NCI-H1694 treated with DMSO at 0.1 percent for 48 hours (cell line): ENCODE data around the gene ATP5F1C.
A peak's percentile ranks its signal among the peaks of the same experiment; 100 is the strongest.
"Not testable (repeated sequence)": the region's sequence is repeated elsewhere in the genome, so short reads cannot be mapped to it uniquely, and the experiment has no call there.

ENCODE experiments used
- DNase-seq: peaks from one replicate; lab custom pipeline; 2025; lab: John Stamatoyannopoulos, UW

ATP5F1C gene

DNA sequence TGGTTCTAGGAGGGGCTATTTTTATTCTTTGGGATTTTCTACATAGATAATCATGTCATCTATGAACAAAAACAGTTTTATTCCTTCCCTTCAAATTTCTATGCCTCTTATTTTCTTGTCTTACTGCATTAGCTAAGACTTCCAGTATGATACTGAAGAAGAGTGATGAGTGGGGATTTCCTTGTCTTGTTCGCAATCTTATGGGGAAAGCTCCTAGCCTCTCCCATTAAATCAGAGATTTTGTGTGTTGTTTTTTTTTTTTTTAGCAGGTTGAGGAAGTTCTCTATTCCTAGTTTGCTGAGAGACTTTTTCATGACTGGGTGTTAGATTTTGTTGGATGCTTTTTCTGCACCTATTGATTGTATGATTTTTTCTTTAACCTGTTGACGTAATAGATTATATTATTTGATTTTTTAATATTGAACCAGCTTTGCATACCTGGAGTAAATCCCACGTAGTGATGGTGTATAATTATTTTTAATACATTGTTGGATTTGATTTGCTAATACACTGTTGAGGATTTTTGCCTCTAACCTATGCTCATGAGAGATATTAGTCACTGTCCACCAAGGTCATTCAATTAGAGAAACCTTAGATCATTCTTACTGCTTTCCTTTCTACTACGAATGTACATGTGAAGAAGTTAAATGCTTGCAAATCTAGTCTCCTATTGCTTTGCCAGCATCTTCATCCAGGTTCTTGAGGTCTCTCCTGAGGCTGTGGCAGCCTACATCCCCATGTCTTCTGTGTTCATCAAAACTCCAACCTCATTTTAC is 6.5 kb downstream of the ATP5F1C start:
- no peak for DNase-seq

DNA sequence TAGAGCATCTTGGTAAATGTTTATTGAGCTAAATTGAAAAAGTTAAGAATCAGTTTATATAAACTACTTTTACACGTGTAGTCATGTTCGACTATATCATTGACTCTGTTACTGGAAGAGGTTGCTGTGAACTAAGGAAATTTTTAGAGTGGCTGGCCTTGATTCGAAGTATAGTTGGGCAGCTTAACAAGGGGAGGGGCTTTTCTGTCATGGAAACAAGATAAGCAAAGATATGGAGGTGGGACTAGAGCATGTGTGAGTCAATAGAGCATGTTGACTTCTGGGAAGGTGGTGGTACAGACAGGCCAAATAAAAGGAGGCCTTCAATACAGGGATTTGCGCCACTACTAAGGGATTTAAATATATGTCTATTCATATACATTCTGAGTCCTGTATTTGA is 7.6 kb downstream of the ATP5F1C start:
- no peak for DNase-seq

DNA sequence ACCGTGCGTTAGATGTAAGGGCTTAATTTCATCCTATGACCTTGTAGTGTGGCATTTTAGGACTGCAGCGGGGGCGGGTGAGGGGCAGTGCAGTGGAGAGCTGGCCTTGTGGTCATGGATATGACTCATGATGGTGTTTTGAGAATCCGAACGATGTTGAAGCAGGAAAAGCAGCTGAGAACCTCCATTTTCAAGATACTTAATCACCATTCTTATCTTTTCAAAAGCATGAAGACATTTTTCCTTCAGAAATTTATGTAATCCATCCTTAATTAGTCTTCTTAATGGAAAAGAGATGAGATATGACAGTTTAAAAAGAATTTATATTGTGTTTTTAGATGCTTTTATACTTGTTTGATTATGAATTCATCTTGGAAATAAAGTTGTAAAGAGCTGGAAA is 9.6 kb downstream of the ATP5F1C start:
- no peak for DNase-seq

DNA sequence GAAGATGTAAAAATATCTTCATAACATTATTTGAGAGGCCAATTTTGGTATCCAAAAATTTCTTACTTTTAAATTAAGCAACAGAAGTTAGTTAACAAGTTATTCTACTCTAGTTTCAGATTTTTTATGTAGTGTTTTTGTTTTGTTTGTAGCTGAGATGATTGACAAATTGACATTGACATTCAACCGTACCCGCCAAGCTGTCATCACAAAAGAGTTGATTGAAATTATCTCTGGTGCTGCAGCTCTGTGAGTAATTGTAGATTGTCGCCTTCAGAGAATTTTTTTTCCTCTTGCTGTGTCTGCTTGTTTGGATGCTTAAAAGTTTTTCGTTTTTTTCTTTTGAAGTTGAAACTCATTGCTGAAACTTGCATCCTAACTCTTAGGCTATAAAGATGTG is 14.6 kb downstream of the ATP5F1C start:
- DNase-seq: no peak

DNA sequence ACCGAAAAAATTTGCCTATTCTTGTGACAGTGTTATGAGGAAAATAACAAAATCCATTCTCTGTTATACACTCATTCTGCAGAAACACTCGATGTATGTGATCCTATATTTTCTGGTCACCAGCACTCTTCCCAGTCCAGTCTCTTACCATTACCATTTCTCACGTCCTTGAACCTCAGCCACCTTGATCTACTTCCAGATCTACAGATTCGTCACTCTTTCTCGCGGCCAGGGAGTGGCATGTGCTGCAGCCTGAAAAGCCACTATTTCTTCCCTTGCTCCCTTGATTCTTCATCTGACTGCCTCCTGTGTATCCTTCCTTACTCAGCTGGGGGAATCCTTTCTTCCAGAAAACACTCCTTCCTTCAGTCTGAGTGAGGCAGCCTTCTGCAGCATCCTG is 16.2 kb downstream of the ATP5F1C start:
- DNase-seq: no peak

DNA sequence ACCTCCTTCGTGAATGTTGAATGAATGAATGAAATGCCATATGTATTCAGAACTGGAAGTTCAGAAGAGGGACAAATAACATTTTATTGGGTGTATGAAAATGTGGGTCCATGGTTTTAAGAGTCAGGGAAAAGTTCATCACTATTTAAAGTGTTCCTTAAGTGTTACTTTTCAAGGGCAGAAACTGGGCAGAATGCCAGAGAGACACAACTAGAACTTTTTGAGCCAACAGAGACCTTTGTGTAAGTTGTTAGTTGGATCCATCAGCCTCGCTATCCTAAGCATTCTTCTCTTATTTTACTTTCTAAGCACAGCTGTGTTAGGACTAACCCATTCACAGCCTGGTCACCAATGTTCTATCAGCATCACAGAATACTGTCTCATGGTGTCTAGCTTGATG is 16.8 kb downstream of the ATP5F1C start:
- no peak for DNase-seq

DNA sequence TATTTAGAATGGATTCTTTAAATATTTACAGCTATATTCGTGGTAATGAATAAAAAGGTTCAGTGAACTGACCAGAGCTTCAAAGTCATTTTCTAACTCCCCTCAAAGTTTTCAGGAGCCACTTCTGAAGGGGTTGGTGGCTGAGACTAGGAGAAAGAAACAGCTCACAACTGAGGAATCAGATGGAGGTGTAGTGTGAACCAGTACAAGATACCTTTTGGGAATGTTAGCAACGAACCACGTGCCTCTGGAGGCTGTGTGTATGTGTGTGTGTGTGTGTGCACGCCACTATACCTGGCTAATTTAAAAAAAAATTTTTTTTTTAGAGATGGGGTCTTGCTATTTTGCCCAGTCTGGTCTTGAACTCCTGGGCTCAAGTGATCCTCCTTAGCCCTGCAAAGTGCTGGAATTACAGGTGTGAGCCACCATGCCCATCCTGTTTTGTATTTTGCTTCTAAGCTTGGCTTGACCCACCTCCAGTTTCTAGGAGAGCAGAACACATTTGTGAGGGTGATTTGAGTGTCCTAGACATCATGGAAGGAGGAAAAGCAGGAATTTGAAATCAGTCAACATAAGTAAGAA is 20.8 kb downstream of the ATP5F1C start:
- DNase-seq: no peak

DNA sequence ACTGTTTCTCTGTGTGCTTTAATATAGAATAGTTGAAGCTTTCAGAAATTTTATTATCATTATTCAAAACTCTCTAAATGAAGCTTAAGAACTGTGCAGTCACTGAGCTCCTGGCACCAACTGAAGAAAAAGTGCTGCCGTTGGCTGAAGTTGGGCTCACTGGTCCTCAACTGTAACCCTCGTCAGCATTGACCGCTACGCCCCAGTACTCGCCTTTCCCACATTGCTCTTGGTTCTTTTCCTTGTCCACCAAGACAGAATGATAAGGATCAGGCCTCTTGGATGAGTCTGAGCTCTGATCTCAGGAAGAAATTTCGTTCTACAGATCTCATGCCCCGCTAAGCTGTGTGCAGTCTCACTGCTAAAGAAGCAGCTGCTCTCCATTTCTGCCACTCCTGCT is 22.5 kb downstream of the ATP5F1C start:
- DNase-seq: no peak

DNA sequence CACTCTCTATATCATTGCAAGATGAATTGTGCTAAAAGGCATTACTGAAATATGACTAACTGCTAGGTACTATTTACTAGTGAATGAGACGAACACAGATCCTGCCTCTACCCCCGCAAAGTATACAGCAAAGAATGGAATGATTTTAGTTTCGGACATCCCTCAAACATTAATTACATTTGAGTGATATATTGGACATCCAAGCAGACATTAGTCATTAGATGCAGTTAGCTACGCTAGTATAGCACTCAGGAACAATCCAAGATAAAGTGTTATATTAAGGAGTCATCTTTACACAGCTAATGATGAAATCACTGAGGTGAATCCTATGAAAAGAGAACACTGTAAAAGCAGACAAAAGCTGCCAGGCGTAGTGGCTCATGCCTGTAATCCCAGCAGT is 23.0 kb downstream of the ATP5F1C start:
- no peak for DNase-seq

DNA sequence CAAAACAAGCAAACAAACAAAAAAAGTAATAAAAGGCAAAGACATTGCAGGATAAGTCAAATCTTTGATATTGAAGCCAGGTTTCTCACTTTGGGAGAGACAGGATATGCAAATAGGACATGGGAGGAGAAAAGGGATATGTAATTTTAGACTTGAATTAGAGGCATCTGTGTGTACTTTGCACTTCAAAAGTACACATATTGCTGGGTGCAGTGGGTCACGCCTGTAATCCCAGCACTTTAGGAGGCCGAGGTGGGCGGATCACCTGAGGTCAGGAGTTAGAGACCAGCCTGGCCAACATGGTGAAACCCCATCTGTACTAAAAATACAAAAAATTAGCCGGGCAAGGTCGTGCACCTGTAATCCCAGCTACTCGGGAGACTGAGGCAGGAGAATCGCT is 23.8 kb downstream of the ATP5F1C start:
- not testable (repeated sequence) for DNase-seq

DNA sequence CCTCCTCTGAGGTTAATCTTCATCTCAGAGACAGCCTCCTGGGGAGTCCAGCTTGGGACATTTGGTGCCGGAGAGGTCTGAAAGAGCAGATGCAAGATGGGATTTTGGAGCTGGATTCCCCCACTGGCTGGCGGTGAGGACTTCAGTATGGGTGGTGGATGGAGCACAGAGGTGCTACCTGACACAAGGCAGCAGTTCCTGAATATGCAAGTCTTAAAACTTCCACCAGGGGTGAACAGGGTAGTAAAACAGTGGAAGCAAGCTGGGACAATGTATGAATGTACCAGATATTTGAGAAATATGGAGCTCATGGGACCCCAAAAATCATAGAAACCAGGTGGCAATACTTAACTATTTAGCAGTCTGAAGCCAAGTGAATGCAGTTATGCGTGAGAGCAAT is 25.5 kb downstream of the ATP5F1C start:
- no peak for DNase-seq

DNA sequence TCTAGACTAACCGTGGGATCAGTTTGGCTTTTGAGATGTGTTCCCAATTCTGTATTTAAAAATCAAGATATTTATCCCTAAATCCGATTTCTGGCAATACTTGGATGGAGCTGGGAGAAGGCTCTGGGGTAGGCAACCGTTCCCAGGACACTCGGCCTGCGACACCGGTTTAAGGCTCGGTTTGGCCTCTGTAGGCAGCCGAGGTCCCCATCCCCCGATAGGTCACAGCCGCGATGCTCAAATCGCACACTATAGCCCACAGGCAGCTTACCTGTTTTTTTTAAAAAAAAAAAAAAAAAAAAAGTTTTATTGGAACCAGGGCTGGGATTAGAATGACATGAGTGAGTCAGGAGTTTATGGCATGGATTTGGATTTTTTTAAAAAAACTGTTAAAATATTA is 29.6 kb downstream of the ATP5F1C start:
- DNase-seq: no peak

DNA sequence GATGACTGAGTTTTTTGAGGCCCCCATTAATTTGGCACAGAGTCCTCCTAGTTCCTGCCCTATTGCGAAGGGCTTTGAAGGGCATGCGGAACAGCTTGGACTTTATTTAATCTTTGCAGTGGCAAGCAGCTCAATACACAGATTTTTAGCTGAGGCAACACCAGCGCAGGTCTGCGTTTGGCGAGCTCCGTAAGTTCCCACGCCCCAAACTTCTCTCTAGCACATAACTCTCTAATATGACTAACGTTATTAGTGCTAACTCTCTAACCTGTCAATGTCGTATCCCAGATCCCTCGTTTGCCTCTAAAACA is 30.0 kb downstream of the ATP5F1C start:
- DNase-seq: no peak

DNA sequence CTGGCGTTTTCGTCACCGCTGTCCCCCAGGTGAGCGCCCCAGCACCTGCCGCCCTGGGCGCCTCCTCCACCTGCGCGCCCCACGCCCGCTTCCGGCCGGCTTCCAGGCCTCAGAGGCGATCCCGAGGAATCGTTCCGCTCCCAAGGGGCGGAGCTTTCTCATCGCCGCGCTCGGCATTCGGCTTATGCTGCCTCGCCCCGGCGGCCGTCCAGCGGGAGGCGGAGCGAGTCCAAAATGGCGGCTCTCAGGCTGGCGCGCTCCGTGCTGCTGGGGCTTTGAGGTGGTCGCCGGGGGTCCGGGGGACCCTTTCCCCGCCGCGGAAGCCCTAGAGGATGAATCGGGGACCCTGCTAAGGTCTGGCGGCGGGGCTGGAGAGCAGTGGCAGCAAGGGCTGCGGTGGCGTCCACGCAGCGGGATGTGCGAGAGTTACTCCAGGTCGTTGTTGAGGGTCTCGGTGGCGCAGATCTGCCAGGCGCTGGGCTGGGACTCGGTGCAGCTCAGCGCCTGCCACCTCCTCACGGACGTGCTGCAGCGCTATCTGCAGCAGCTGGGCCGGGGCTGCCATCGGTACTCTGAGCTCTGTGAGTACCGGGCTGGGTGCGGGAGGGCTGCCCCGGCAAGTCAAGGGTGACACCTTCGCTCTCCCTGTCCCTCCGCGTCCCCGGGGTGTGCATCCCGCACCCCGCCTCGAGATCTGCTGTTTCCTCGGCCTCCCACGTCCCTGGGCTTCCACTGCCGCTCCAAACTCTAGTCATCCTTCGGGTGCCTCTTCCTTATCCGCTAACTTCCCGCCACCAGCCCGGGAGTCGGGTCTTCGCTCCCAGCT is 30.5 kb downstream of the ATP5F1C start, which contains the start of gene TAF3:
Gene TAF3 (plus strand): TSS at position 211 of the 826 bp plus-strand sequence. CDS start 205 bp downstream, at position 416.
- DNase-seq: peak; percentile 50

DNA sequence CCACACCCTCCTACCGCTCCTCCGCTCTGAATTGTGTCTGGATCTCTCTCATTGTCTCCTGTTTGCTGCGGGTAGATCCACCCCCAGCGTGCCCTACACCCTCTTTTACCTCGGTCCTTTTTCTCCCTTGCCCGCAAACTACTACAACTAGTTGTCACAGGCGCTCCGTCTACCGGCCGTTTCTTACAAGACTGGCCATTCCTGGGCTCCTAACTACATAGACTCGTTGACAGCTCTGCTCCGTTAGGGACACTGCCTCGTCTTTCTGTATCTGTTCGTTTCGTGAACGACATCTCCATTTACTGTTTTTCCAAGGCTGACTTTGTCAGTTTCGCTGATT is 31.1 kb downstream of the ATP5F1C start:
- DNase-seq: no peak

DNA sequence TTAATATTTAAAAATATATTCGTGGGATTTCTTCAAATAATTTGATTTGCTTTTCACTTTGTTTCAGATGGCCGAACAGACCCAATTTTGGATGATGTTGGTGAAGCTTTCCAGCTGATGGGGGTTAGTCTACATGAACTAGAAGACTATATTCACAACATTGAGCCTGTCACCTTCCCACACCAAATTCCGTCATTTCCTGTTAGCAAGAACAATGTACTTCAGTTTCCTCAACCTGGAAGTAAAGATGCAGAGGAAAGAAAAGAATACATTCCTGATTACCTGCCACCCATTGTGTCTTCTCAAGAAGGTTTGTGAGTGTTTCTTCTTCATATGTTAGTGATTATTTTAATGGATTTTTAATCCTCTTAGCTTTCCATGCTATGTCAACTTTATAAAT is 36.3 kb downstream of the ATP5F1C start:
- DNase-seq: no peak

DNA sequence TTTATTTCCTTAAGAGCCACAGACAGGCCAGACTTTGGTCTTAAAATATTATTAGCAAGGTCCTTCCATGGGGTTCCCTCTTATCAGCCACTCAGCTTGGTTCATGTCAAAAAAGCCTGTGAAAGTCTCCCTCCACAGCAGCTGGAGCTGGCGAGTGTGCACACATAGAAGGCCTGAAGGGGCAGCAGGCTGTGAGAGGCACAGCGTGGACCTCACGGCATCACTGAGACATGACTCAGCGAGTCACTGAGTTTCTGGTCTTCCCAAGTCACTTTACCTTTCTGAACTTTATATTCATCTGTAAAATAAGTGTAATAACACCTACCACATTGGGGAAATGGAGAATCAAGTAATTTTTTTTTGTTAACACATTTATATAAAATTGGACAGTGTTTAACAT is 39.0 kb downstream of the ATP5F1C start:
- DNase-seq: no peak

DNA sequence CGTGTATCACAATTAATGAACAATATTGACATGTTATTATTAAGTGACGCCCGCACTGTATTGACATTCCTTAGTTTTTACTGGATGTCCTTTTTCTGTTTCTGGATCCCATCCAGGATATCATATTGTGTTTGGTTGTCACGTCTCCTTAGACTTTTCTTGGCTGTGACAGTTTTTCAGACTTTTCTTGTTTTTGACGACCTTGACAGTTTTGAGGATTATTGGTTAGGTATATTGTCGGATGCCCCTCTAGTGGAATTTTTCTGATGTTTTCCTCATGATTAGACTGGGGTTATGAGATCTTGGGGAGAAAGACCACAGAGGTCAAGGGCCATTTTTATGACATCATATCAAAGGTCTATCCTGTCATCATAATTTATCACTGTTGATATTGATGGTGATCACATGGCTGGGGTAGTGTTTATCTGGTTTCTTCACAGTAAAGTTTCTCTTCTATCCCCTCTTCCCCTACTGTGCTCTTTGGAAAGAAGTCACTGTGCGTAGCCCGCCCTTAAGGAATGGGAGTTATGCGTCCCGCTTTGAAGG is 41.4 kb downstream of the ATP5F1C start:
- DNase-seq: no peak

DNA sequence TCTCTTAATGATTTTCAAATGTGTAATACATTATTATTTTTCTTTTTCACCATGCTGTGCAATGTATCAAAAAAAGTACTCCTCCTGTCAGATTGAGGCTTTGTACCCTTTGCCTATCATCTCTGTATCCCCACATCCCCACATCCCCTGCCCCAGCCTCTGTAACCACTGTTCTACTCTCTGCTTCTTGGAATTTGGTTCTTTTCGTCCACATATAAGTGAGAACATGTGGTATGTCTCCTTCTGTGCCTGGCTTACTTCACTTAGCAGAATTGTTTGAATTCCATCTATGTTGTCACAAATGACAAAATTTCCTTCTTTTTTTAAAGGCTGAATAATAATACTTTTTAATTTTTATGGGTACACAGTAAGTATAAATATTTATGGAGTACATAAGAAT is 44.1 kb downstream of the ATP5F1C start:
- no peak for DNase-seq

DNA sequence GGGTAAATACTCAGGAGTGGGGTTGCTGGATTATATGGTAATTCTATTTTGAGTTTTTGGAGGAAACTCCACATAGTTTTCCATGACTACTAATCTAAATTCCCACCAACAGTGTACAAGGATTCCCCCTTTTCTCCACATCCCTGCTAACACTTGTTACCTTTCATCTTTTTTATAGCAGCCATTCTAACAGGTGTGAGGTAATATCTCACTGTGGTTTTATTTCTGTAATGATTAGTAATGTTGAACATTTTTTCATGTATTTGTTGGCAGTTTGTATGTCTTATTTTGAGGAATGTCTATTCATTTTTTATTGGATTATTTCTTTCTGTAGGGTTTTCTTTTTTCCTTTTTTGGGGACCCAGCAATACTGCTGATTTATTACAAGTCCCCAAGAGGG is 45.2 kb downstream of the ATP5F1C start:
- DNase-seq: no peak

DNA sequence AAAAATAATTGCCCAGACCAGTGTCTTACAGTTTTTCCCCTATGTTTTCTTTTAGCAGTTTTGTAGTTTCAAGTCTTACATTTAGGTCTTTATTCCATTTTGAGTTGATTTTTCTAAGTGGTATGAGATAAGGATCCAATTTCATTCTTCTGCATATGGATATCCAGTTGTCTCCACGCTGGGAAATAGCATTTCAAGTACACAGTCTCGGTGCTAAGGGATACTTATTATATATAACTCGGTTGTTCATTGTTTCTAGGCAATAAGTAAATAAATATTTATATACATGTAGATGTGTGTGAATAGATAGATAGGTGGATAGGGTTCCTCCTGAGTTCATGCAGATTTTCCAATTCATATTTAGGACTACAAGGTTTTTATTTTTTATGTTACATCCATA is 46.3 kb downstream of the ATP5F1C start:
- no peak for DNase-seq

DNA sequence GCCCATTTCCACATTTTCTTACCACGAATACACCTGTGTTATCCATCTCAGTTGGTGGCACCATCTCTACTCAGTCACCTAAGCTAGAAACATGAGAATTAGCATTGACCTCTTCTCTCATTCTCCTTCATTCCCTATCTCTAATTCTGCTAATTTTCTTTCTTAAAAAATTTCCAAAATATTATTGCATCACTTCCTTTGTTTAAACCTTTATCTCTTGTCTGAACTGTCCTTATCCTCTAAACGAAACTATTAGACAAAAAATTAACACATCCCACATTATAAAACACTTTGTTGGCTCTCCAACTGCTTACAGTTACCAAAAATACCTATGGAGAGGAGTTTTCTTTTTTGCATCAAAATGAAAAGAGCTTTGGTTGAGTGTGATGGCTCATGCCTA is 48.6 kb downstream of the ATP5F1C start:
- DNase-seq: no peak

DNA sequence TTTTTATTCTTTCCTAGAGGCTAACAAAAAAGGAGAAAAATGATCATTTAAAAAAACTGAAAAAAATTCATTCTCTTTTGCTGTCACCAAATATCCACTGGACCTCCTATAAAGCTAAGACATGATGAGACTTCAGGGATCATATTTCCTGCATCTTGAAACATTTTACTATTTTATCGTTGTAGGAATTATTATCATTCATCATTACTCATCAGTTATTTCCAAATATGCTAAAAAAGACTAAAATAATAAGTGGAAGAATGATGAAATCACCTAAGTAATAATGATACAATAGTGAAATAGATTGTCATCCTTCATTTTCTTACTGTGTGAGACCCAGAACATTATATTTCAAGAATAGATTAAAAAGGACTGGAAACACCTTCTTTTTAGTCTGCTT is 58.6 kb downstream of the ATP5F1C start:
- no peak for DNase-seq
